Urinary bladder (tissue), 4 donors: ENCODE results near the gene GNAO1. TPM values are rescaled to one million over a fixed set of nuclear protein-coding genes. Genes with fewer than 3 reads are reported as not detected.

Experiments
- DNase-seq: peaks from one replicate; pipeline ENCODE4 v3.0.0-alpha.2; 2015; ENCODE audit errors: extremely low spot score
- H3K27ac ChIP-seq: one replicate; pipeline ENCODE4 v1.5.1; 2013; ENCODE audit warnings: low read depth, mild to moderate bottlenecking, moderate library complexity
- H3K36me3 ChIP-seq: one replicate; pipeline ENCODE4 v1.6.1; 2013; ENCODE audit warnings: mild to moderate bottlenecking, moderate library complexity; ENCODE audit not compliant: insufficient read depth
- H3K4me1 ChIP-seq: one replicate; pipeline ENCODE4 v1.6.1; 2013; ENCODE audit warnings: mild to moderate bottlenecking, moderate library complexity; ENCODE audit not compliant: insufficient read depth
- H3K4me3 ChIP-seq: one replicate; pipeline ENCODE4 v1.5.1; 2013; ENCODE audit warnings: low read depth, low read length
- WGBS: extraction: QIAGEN DNeasy Blood & Tissue Kit; methylation state at CpG from one replicate; pipeline ENCODE4 v1.1.7; 2013; 5-methylcytosine and 5-hydroxymethylcytosine counted together
- polyA plus RNA-seq: library from polyadenylated mRNA; stranded (reverse); fragments of 200-250 nt; gene quantifications from one replicate; pipeline ENCODE4 v1.2.3, GENCODE V29; 2013
- total RNA-seq: library from RNA; depleted of rRNA; stranded (reverse); fragments of >200 nt; gene quantifications from one replicate; pipeline ENCODE4 v1.2.3, GENCODE V29; 2014
- donor health status: healthy with polysubstance abuse.
- donor health status: healthy.

GNAO1 gene
- 4.7 TPM for total RNA-seq
- 31.1 TPM for polyA plus RNA-seq

DNA sequence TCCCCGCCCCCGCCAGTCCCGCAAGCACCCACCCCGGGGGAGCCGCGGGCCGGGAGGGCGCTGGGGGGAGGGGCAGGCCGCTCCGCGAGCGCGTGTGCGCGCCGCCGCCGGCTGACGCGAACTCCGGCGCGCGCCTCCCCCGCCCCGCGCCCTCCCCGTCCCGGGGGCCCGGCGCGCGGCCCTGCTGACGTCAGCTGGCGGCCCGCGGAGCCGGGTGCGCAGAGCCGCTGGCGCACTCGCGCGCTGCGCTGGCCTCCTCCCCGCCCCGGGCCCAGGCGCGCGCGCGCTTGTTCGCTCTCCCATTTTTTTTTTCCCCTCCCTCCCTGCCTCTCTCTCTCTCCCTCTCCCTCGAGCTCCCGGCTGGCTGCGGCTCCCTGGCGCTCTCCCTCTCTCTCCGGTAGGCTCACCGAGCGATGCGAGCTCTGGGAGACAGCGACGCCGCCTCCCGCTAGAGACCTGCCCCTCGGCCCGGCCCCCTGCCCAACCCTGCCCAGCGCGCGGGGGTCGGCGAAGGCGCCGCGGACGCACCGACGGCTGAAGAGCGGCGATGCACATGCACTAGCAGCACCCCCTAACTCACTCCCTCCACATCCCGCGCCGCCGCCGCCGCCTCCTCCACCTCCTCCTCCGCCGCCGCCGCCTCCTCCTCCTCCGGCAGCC lies at the start of gene GNAO1:
Gene GNAO1, plus strand, starts transcription at position 334 of the 660 bp plus-strand sequence. CDS start 747 bp downstream, outside the sequence.
- Histone ChIP-seq H3K36me3 (no peaks in the 10 kb centered on the region), H3K4me3 (peak within 1 kb of the TSS; percentile 80), H3K4me1 (no peaks in the 10 kb centered on the region), H3K27ac (peak within 1 kb of the TSS; percentile 76)
- DNase-seq, result no peak
- WGBS, result 1% methylated on average over 89 of the region's 91 CpGs

DNA sequence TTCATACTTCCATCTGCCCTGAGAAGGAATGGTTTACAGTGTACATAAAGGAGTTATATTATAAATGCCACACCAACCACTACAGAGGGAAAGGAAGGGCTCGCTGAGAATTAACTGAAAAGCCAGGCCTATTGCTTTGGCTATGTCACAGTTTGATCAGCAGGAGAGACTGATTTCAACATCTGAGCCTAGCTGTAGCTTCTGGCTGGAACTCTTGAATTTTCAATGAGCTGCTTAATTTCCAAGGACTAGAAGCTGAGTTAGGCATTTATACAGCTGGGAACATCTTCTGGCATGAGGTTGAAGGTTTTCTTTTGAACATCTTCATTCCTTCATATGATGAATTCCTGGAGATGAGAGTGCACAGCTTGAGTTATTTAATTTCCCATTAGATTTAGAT lies 47.6 kb upstream of the GNAO1 start:
- H3K4me1 ChIP-seq, result no peaks in the 10 kb centered on the region
- no peaks in the 10 kb centered on the region for H3K36me3 ChIP-seq
- WGBS, result 51% methylated on average over 1 of the region's 1 CpG
- no peak overlapping the region for H3K4me3 ChIP-seq
- no peak overlapping the region for H3K27ac ChIP-seq
- no peak for DNase-seq

DNA sequence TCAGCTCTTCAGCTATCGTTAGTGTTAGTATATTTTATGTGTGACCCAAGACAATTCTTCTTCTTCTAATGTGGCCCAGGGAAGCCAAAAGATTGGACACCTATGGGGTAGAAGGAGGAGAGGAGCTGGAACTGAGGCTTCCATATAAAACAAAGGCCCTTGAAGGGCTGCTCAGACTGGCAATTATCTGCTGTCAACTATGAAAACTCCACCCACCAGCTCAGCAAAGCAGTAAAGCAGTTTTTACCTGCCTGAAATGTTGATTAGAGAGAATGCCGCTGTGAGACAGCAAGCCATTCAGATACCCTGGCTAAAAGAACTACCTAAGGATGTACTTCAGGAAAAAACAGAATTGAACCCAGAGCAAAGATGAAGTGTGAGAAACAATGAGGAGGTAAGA lies 45.9 kb upstream of the GNAO1 start:
- WGBS, result 76% methylated on average over 2 of the region's 2 CpGs

DNA sequence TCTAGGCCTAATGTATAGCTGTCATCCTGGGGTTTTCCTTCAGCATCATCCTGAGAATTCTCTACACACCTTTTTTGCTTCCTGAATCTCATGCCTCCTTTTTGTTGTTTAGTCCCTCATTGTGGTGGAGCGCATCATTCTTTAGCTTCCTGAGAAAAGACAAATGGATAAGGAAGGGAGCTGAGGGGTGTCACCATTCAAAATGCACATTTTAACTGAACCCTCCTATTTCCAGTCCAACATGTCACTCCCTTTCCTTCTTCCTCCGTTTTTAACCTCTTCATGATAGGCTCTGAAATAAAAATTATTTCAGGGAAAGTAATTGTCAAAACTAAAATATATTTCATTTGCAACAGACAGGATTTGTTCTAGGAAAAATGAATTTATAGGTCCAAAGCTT lies 39.7 kb upstream of the GNAO1 start:
- 81% methylated on average over 2 of the region's 2 CpGs for WGBS
- no peaks in the 10 kb centered on the region for H3K4me1 ChIP-seq
- no peak overlapping the region for H3K27ac ChIP-seq
- H3K4me3 ChIP-seq, result no peak overlapping the region
- no peaks in the 10 kb centered on the region for H3K36me3 ChIP-seq
- DNase-seq, result no peak

More for the DNA sequence above, 45.9 kb upstream of the GNAO1 start:
- Histone ChIP-seq H3K36me3 (no peaks in the 10 kb centered on the region), H3K4me1 (no peaks in the 10 kb centered on the region), H3K4me3 (no peak overlapping the region), H3K27ac (no peak overlapping the region)
- no peak for DNase-seq

DNA sequence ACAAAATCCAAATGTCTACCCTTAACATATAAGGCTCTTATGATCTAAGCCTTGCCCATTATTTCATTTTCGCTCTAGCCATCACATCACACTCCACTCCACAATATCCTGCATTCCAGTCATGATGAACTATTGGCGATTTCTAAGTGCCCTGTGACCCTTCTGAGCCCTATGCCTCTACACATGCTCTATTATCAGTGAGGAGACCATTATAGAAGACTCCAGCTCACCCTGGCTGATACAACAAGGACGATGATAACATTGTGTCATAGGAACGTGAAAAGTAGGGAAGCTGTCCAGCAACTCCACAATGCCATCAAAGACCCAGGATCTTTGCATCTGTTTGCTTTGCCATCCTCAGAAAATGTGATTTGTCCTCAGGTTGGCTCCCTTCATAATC lies 29.6 kb upstream of the GNAO1 start:
- no peak overlapping the region for H3K27ac ChIP-seq
- no peak overlapping the region for H3K4me3 ChIP-seq
- no peaks in the 10 kb centered on the region for H3K4me1 ChIP-seq
- no peaks in the 10 kb centered on the region for H3K36me3 ChIP-seq
- WGBS, result 82% methylated on average over 4 of the region's 4 CpGs
- DNase-seq, result no peak

DNA sequence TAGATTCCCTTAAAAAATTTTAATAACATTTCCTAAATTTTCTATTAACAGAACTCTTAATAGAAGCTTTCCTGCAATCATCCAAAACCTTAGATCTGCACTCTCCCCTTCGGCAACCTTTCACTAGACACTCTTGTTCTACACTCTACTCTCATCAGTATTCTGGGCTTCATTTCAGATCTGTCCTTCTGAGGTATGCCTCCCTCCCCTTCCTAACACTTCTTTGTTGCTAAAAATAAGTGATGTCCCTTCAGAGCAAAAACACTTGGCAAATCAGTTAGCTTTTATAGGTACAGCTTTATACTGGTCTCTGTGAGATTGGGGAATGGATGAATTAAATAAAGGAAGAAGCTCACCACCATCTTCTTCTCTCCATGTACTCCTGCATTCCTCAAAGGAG lies 28.2 kb upstream of the GNAO1 start:
- no peak overlapping the region for H3K27ac ChIP-seq
- WGBS, result 66% methylated on average over 1 of the region's 1 CpG
- H3K4me1 ChIP-seq, result no peaks in the 10 kb centered on the region

DNA sequence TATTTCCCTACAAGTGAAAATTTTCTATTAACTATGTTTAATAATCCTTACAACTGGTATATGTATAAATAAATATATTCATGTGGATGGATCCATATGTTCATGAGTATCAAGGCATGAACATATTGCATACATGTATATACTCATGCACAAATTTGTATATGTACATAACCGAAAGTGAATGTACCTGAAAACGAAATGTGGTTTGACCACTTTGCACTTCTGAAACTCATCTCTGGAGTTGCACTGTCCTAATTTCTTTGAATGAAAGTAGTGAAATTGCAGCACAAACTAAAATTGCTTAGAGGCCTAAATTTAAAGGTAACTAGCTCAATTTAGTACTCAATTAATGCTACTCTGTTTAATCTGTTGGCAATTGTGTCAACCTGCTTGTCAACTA lies 27.4 kb upstream of the GNAO1 start:
- DNase-seq, result no peak
- H3K4me1 ChIP-seq, result no peaks in the 10 kb centered on the region
- H3K27ac ChIP-seq, result no peak overlapping the region
- no peak overlapping the region for H3K4me3 ChIP-seq
- 91% methylated on average over 2 of the region's 2 CpGs for WGBS
- no peaks in the 10 kb centered on the region for H3K36me3 ChIP-seq

More for the DNA sequence above, 28.2 kb upstream of the GNAO1 start:
- no peak overlapping the region for H3K4me3 ChIP-seq
- no peak for DNase-seq
- H3K36me3 ChIP-seq, result no peaks in the 10 kb centered on the region

DNA sequence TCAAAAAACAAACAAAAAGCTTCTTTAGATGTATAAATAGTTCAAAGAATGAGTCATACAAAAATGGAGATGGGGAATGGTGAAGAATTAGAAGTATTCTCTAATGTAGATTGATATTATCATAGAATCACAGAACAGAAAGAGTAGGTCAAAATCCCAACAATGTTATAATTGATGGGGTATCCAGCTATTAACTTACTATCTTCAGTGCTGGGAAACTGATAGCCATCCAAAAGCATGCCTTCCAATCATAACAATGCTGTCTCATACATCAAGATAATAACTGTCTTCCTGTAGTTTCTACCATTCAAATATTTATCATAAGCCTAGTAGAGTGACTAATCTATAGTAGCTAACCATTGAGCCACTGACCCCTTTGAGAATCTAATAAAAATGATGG lies 26.7 kb upstream of the GNAO1 start:
- Histone ChIP-seq H3K4me1 (no peaks in the 10 kb centered on the region), H3K36me3 (no peaks in the 10 kb centered on the region), H3K27ac (no peak overlapping the region), H3K4me3 (no peak overlapping the region)
- no peak for DNase-seq

DNA sequence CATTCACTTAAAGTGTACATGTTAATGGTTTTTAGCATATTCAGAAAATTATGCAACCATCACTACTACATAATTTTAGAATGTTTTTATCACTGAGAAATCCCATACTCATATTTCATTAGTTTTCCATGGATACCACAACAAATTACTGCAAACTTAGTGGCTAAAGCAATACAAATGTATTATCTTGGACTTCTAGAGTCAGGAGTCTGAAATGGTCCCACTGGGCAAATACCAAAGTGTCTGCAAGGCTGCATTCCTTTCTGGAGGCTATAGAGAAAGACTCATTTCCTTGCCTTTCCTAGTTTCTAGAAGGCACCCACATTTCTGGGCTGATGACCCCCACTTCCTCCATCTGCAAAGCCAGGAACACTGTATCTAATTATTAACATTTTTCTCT lies 16.9 kb upstream of the GNAO1 start:
- Histone ChIP-seq H3K4me1 (no peaks in the 10 kb centered on the region), H3K27ac (no peak overlapping the region)
- no peak for DNase-seq

DNA sequence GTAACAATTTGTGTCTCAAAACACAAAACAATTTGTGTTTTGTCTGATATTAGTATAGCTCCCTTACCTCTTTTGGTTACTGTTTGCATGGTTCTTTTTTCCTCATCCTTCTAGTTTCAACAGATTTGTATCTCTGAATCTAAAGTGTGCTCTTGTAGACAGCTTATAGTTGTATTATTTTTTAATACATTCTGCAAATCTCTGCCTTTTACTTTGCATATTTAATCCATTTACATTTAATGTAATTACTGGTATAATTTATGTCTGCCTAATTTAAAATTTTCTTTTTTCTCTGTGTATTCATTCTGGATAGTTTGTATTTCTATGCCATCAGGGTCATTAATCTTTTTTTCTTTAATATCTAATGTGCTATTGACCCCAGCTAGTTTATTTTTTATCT lies 9.9 kb upstream of the GNAO1 start:
- DNase-seq, result no peak
- no peak overlapping the region for H3K27ac ChIP-seq
- no peaks in the 10 kb centered on the region for H3K36me3 ChIP-seq
- H3K4me1 ChIP-seq, result no peaks in the 10 kb centered on the region
- H3K4me3 ChIP-seq, result no peak overlapping the region

More for the DNA sequence above, 16.9 kb upstream of the GNAO1 start:
- Histone ChIP-seq H3K4me3 (no peak overlapping the region), H3K36me3 (no peaks in the 10 kb centered on the region)

DNA sequence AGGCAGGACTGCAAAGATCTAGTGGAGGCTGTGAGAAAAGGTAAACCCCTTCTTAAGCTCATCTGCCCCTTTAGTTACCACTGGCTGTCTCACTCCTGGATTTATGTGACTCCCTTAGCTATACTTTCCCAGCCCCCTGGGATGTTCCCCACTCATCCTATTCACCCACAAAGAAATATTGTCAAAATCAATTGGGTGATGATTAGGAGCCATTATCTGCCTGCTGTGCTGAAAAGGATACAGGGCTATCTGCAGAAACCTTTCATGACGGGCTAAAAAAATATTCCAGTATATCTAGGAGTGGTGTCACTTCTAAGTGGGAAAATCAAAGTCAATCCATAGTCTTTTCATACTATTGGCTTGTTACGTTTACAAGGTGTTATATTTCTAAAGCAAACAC lies 8.0 kb upstream of the GNAO1 start:
- Histone ChIP-seq H3K4me1 (no peaks in the 10 kb centered on the region), H3K4me3 (no peak overlapping the region), H3K36me3 (no peaks in the 10 kb centered on the region), H3K27ac (no peak overlapping the region)
- no peak for DNase-seq
- WGBS, result 83% methylated on average over 2 of the region's 2 CpGs

DNA sequence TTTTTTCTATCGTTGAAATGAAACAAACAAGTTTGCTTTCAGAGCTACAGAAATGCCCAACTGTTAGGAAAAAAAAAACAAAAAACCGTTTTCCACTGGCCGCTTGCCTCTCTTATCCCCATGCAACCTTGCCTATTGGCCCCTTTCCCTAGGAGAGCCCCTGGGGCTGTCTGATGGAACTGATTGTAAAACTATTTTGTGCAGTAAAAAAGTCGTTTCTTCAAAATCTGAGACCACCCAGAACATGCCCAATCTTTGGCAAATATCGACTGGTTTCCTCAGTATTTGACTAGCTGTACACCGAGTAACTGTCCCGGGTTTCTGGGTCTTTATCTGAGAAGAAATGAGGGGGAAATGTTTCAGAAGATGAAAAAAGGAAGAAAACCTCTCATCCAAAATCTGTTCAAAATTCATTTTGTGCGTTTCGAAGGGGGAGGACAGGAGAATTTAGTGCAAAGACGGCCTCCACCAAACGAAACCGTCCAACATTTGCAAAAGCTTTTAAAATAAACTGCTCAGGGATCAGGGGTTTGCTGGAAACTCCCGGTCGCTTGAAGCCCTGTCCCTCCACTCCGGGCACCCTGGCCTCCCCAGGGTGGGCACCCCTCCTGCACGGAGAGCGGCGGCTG lies 1.1 kb upstream of the GNAO1 start:
- H3K27ac ChIP-seq, result peak overlapping the region; percentile 76
- no peaks in the 10 kb centered on the region for H3K4me1 ChIP-seq
- DNase-seq, result no peak
- H3K36me3 ChIP-seq, result no peaks in the 10 kb centered on the region
- peak overlapping the region; percentile 80 for H3K4me3 ChIP-seq
- WGBS, result 14% methylated on average over 18 of the region's 18 CpGs

DNA sequence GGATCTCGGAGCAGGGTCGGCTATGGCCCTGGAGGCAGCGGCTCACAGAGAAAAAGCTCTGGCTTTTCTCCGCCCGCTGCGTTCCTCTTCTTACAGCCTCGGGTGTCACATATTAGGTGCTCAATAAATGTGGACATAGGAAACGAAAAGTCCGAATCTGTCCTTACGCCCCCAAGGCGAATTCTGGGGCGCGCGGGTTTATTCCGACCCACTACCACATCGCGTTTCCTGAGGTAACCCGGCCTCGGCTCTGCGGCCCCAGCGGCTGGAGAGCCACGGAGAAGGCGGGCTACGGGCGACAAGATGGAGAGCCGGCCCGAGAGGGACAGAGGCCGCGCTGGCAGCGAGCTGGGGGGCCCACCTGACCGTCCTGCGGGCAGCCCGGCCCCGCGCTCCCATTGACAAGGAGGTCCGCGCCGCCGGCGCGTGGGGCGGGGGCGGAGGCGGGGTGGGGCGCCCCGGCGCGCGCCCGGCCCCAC lies 573 bp upstream of the GNAO1 start:
- Histone ChIP-seq H3K4me1 (no peaks in the 10 kb centered on the region), H3K36me3 (no peaks in the 10 kb centered on the region), H3K4me3 (peak overlapping the region; percentile 80), H3K27ac (peak overlapping the region; percentile 76)
- no peak for DNase-seq
- under 1% methylated on average over 47 of the region's 50 CpGs for WGBS

DNA sequence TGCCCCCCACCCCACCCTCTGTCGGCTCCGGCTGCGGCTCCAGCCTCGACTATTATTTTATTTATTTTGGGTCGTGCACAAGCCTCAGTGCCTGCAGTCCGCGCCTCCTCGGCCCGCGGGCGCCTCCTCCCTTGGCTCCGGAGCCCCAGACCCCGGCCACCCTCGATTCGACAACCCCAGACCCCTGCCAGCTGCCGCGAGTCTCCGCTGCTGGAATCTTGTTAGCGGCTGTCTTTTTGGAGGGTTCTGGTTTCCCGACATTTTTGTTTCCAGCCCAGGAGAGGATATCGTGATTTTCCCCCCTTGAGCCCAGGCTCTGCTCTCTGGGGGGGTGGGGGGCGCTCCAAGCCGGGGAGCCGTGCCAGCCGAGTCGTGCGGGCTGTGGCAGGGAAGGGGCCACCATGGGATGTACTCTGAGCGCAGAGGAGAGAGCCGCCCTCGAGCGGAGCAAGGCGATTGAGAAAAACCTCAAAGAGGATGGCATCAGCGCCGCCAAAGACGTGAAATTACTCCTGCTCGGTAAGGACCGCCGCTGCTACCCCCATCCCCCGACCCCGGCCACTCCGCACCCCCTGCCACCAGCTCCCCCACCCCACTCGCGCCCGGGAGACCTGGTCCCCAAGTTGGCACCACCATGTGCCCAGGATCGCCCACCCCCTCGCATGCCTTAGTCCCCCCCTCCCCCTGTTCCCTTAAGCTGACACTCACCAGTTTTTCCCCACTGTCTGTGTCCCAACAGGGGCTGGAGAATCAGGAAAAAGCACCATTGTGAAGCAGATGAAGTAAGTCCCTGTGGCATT lies 746 bp downstream of the GNAO1 start:
- Histone ChIP-seq H3K36me3 (no peaks in the 10 kb centered on the region), H3K4me1 (no peaks in the 10 kb centered on the region), H3K4me3 (peak overlapping the region; percentile 80), H3K27ac (no peak overlapping the region)
- 1% methylated on average over 46 of the region's 46 CpGs for WGBS
- no peak for DNase-seq
